ENCODE data around the gene YEATS2.

YEATS2 gene

DNA sequence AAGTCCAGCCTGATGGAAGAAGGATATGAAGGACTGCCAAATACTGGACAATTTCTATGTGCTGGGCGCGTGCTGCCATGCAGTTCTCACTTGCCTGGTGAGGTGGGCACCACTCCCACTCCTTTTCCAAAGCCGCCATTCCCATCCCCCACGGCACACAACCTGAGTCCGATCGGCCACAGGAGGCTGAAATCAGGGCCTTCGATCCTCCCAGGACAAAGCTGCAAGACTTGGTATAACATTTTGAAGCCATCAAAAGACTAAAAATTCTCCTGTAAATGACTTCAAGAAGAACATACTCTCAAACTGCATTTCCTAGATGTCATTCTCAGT, 130.9 kb downstream of the YEATS2 start:
- in situ Hi-C loops (cut with MboI; ENCODE audit: low sequenced_read_pairs), result no loop called here

DNA sequence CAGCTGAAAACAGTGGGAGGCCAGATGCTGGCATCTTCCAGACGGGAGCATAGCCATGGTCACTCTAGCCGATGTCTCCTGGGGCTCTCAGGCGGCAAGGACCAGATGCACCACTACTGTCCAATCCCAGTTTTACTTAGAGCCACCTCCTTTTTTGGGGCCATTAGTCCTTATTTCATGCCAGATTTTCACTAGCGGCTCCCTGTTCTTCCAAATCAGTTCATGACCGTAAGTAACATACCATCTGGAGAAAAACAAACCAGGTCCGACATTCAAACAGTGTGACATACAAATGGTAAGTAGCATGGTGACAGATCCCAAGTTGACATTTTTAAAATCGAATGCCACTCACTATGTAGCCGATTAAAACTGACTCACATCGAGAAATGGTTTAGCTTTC, 131.9 kb downstream of the YEATS2 start:
- in situ Hi-C loops (cut with MboI; ENCODE audit: low sequenced_read_pairs), result no loop called here

DNA sequence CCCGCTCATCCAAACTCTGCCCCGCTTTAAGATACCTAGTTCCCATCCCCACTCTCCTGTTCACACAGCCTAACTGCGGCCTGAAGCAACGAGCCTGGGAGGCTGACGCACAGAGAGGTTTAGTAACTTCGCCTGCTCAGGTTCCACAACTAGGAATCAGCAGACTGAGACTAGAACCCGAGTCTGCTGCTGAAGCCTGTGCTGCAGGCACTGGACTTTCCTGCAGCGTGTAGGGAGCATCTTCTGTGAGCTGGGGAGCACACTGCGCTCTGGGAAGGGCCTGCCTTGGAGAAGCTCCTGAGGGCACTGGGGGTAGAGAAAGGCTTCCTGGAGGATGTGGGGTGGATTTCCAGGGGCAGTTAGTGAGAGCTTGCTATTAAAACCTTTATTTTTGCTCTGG, 132.6 kb downstream of the YEATS2 start:
- in situ Hi-C loops (cut with MboI; ENCODE audit: low sequenced_read_pairs), result no loop called here

DNA sequence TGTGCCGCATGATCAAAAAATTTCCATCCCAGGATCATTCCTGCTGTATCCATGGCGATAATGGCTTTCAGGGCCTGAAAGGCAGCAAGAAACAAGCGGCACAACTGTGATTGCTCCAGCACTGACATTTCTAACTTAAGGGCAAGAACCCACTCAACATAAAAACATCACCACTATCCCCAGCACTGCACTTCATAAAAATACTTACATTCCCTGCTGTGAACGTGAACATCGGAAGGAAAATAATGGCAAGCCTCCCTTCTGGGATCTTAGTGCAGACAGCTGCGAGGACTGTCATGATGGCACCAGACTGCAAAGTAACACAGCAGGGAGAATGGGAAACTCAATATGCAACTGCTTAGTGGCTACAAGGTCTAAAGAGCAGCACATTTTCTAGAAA, 135.9 kb downstream of the YEATS2 start:
- in situ Hi-C loops (cut with MboI; ENCODE audit: low sequenced_read_pairs), result no loop called here

DNA sequence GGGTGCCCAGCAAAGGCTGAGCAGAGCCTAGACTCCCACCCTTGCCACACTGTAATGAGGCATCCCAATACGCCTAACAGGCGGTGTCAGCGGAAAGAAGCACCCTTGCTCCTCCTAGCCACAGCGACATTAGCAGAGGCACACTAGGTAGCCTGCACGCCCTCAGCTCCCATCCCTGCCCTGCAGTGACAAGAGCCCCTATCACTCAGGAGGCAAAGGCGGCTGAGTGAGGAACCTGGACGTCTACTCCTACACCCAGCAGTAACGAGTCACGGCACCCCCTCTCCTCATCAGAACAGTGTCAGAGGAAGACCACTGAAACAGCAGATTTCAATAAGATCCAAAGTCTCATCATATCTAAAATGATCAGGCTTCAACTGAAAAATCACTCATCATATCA, 139.8 kb downstream of the YEATS2 start:
- in situ Hi-C loops (cut with MboI; ENCODE audit: low sequenced_read_pairs), result no loop called here

DNA sequence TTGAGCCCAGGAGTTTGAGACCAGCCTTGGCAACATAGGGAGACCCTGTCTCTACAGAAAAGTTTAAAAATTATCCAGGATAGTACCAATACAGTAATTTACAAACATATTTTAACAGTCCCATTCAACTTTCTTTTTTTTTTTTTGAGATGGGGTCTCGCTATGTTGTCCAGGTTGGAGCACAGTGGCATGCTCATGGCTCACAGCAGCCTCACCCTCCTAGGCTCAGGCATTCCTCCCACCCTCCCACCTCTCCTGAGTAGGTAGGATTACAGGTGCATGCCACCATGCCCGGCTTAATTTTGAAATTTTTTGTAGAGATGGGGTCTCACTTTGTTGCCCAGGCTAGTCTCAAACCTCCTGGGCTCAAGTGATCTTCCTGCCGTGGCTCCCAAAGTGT, 140.3 kb downstream of the YEATS2 start:
- in situ Hi-C loops (cut with MboI; ENCODE audit: low sequenced_read_pairs), result no loop called here

DNA sequence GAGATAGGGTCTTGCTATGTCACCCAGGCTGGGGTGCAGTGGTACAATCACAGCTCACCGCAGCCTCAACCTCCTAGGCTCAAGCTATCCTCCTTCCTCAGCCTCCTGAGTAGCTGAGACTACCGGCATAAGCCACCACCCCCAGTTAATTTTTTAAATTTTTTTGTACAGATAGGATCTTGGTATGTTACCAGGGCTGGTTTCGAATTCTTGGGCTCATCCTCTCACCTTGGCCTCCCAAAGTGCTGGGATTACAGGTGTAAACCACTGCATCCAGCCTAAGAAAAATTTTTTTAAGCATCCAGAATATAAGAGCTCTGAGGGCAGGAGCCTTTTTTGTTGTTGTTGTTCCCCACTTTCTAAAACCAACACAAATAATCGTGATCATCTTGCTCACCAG, 142.2 kb downstream of the YEATS2 start:
- in situ Hi-C loops (cut with MboI; ENCODE audit: low sequenced_read_pairs), result no loop called here

DNA sequence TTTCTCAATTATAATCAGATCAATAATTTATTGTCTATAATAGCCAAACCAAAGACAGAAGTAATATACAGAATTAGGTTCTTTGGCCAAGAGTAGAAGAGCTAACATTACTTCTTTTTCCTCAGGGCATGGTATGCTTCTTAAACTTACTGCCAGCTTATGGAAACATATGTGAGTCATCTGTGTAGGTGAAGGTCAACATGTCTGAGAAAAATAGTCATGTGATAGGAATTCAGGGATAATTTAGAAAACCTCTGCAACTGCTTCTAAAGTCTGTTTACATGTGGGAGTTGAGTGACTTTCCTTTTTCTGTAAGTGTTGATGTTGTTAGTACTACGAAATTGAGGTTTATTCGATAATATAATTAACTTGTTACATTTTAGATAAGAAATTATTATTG, 147.0 kb downstream of the YEATS2 start:
- in situ Hi-C loops (cut with MboI; ENCODE audit: low sequenced_read_pairs), result no loop called here

DNA sequence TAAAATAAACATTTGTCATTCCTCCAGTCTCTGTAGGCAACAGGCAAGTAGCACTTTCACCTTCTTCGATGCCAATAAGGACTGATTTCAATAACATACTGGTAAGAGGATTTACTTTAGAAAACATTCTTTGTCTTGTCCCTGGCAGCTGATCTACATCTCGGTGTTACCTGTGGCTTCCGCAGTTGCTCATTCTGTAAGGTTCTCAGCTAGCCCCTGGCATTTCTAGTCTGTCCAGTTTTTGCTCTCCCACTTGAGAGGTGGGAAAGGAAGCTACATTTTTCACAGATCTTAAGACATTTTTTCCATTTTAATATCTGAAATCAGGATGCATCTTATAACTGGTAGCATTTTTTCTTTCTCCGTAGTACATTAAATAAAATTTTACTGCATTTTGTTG, 147.5 kb downstream of the YEATS2 start:
- in situ Hi-C loops (cut with MboI; ENCODE audit: low sequenced_read_pairs), result no loop called here

DNA sequence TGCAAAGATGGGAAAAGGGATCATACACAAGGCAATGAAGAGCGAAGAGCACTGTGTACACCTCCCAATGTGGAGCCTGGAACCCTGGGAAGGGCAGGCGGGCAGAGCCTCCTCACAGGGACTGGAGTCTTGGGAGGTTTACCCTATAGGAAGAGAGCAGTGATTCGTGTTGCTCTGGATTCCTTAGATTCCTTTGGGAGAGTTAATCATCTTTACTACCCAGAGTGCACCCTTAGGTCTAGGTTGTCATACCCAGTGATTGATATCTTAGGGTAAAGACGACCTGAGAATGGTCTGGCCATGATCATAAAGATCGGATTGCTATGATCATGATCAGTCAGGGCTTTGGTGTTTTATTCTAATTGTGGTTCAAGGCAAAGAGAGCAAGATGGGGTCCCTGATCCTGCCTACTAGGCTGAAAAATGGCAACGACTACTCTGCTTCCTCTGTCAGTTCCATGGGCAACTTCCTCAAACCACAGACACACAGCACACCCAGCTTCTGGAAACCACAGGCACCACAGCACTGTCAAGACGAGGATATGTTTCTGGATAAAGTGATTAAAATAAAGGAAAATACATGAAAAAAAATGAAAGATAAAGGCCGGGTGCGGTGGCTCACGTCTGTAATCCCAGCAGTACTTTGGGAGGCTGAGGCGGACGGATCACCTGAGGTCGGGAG, 148.2 kb downstream of the YEATS2 start:
- in situ Hi-C loops (cut with MboI; ENCODE audit: low sequenced_read_pairs), result no loop called here

DNA sequence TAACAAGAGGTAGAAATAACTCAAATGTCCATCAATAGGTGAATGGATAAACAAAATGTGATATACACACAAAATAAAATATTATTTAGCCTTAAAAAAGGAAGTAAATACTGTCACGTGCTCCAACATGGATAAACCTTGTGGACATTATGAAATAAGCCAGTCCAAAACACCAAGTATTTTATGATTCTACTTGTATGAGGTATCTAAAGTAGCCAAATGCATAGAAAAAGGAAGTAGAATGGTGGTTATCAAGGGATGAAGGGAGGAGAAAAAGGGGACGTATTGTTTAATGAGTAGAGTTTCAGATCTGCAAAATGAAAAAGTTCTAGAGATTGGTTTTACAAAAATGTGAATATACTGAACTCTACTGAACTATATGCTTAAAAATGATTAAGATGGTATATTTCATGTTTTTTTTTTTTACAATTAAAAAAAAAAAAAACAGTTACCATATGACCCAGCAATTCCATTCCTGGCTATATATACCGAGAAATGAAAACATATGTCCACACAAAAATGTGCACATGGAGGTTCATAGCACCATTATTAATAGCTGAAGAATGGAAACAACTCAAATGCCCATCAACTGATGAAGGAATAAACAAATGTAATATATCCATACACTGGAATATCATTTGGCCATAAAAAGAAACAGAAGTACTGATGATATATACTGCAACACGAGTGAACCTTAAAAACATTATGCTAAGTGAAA, 156.9 kb downstream of the YEATS2 start:
- in situ Hi-C loops (cut with MboI; ENCODE audit: low sequenced_read_pairs), result no loop called here

GRCh38 chr3:183857863-183858262, 160.3 kb downstream of the YEATS2 start:
- in situ Hi-C loops (cut with MboI; ENCODE audit: low sequenced_read_pairs), result no loop called here
